Astrocyte (in vitro differentiated cells and primary cell): ENCODE results near the gene ASPRV1. TPM values are rescaled to one million over a fixed set of nuclear protein-coding genes. Genes with fewer than 3 reads are reported as not detected.

Experiments
- DNase-seq: peaks from one replicate; pipeline ENCODE4 v3.0.0-alpha.2; 2010; ENCODE audit warnings: low read depth
- FAIRE-seq: peaks from 2 replicates; lab custom pipeline; 2011; peaks lifted over from hg19 to GRCh38; lab: Jason Lieb, UNC
- H2AFZ ChIP-seq: 2 replicates; pipeline ENCODE4 v1.6.0; 2012; ENCODE audit warnings: low read depth, low read length, inconsistent platforms
- H3K27ac ChIP-seq: 2 replicates; pipeline ENCODE4 v1.5.1; 2011; ENCODE audit warnings: low read depth, low read length, inconsistent platforms
- H3K27me3 ChIP-seq: 2 replicates; pipeline ENCODE4 v1.6.0; 2011; ENCODE audit warnings: low read length, inconsistent platforms; ENCODE audit not compliant: insufficient read depth
- H3K36me3 ChIP-seq: 2 replicates; pipeline ENCODE4 v1.5.1; 2011; ENCODE audit warnings: low read length, inconsistent platforms; ENCODE audit not compliant: insufficient read depth
- H3K4me1 ChIP-seq: 2 replicates; pipeline ENCODE4 v1.5.1; 2011; ENCODE audit warnings: low read length, inconsistent platforms; ENCODE audit not compliant: insufficient read depth
- H3K4me2 ChIP-seq: 2 replicates; pipeline ENCODE4 v1.6.0; 2012; ENCODE audit warnings: low read length, inconsistent platforms
- H3K4me3 ChIP-seq: 2 replicates; pipeline ENCODE4 v1.5.1; 2011; ENCODE audit warnings: low read depth, mild to moderate bottlenecking, low read length, inconsistent platforms; ENCODE audit not compliant: insufficient read depth
- H3K79me2 ChIP-seq: 2 replicates; pipeline ENCODE4 v1.6.0; 2012; ENCODE audit warnings: mild to moderate bottlenecking, low read length, inconsistent platforms; ENCODE audit not compliant: insufficient read depth
- H3K9ac ChIP-seq: 2 replicates; pipeline ENCODE4 v1.6.0; 2012; ENCODE audit warnings: mild to moderate bottlenecking, low read length, inconsistent platforms
- H3K9me3 ChIP-seq: 2 replicates; pipeline ENCODE4 v1.5.1; 2012; ENCODE audit warnings: low read depth, mild to moderate bottlenecking, low read length, inconsistent platforms; ENCODE audit not compliant: insufficient read depth
- H4K20me1 ChIP-seq: 2 replicates; pipeline ENCODE4 v1.6.0; 2012; ENCODE audit warnings: low read length, inconsistent platforms; ENCODE audit not compliant: insufficient read depth
- H3K27ac Mint-ChIP-seq: one replicate; pipeline ENCODE4 v1.8.0; 2021; ENCODE audit warnings: mild to moderate bottlenecking, mixed read lengths; ENCODE audit not compliant: unreplicated experiment
- H3K27me3 Mint-ChIP-seq: one replicate; pipeline ENCODE4 v1.8.0; 2021; ENCODE audit warnings: low read depth, mixed read lengths; ENCODE audit not compliant: unreplicated experiment
- H3K36me3 Mint-ChIP-seq: one replicate; pipeline ENCODE4 v1.8.0; 2021; ENCODE audit warnings: low read depth, mixed read lengths; ENCODE audit not compliant: unreplicated experiment
- H3K4me1 Mint-ChIP-seq: one replicate; pipeline ENCODE4 v1.8.0; 2021; ENCODE audit warnings: low read depth, mixed read lengths; ENCODE audit not compliant: unreplicated experiment
- H3K4me3 Mint-ChIP-seq: one replicate; pipeline ENCODE4 v1.8.0; 2021; ENCODE audit warnings: mild to moderate bottlenecking, moderate library complexity, mixed read lengths; ENCODE audit not compliant: unreplicated experiment
- H3K9me3 Mint-ChIP-seq: one replicate; pipeline ENCODE4 v1.8.0; 2021; ENCODE audit warnings: mild to moderate bottlenecking, mixed read lengths; ENCODE audit not compliant: unreplicated experiment
- EZH2 ChIP-seq: IDR thresholded peaks from 2 replicates; pipeline ENCODE4 v1.6.1; 2012; ENCODE audit warnings: mild to moderate bottlenecking, low read length, inconsistent platforms; ENCODE audit not compliant: insufficient read depth
- total RNA-seq: library from RNA; stranded (reverse); gene quantifications from 2 replicates; pipeline ENCODE4 v1.2.1, GENCODE V29; 2021
- TF ChIP-seq, protein P1 (sequence below): IDR thresholded peaks from 2 replicates; pipeline ENCODE4 v1.5.1; 2011; ENCODE audit warnings: low read depth, mild to moderate bottlenecking, inconsistent platforms, low read length, moderate library complexity; ENCODE audit not compliant: insufficient read depth

Gene ASPRV1
- total RNA-seq, 1 donor from 2014 or later: 0.23 TPM

DNA sequence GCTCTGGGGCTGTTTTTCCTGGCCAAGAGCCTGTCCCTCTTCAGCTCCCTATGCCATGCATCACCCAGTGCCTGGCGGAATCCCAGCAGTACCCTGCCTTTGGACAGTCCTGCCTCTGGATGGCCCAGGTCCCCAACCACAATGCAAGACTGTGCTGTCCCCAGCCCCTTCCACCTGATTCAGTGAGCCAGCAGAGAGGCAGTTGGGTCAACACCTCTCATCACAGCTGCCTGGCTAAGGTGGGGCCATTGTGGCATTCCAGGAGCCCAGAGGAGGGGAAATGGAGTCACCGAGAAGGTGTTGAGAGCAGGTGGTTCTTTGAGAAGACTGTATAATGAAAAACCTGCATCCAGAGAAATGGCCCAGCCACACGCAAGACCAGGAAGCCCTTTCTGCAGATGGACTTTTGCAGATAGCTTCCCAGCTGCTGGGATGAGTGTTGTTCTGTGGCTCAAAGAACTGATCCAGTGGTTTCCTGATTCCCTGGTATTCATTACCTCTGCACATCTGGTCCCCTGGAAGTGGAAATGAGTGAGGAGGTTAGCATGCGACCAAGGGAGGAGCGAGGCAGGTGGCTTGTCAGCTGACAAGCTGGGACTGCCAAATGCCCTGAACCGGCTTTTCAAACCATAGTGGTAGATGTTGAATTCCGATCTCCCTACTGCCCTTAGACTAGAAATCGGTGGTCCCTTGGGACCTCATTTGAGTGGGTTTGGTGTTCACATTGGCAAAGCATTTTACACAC lies 1.7 kb upstream of the ASPRV1 start:
- Histone ChIP-seq H3K4me2 (no peak overlapping the region), H3K4me1 (no peaks in the 10 kb centered on the region), H3K27me3 (no peaks in the 10 kb centered on the region), H3K79me2 (no peaks in the 10 kb centered on the region), H2AFZ (no peak overlapping the region), H3K4me3 (no peak overlapping the region), H4K20me1 (no peaks in the 10 kb centered on the region), H3K36me3 (no peaks in the 10 kb centered on the region), H3K9me3 (no peaks in the 10 kb centered on the region), H3K9ac (no peak overlapping the region), H3K27ac (no peak overlapping the region)
- Mint-ChIP-seq H3K4me3 (no peak overlapping the region), H3K36me3 (no peaks in the 10 kb centered on the region), H3K27me3 (peaks cover 22% of the 10 kb centered on the region), H3K27ac (no peak overlapping the region), H3K9me3 (no peaks in the 10 kb centered on the region), H3K4me1 (no peaks in the 10 kb centered on the region)
- FAIRE-seq (no peak), DNase-seq (no peak)
- TF ChIP-seq EZH2: no peak
- TF ChIP-seq, protein P1, sequence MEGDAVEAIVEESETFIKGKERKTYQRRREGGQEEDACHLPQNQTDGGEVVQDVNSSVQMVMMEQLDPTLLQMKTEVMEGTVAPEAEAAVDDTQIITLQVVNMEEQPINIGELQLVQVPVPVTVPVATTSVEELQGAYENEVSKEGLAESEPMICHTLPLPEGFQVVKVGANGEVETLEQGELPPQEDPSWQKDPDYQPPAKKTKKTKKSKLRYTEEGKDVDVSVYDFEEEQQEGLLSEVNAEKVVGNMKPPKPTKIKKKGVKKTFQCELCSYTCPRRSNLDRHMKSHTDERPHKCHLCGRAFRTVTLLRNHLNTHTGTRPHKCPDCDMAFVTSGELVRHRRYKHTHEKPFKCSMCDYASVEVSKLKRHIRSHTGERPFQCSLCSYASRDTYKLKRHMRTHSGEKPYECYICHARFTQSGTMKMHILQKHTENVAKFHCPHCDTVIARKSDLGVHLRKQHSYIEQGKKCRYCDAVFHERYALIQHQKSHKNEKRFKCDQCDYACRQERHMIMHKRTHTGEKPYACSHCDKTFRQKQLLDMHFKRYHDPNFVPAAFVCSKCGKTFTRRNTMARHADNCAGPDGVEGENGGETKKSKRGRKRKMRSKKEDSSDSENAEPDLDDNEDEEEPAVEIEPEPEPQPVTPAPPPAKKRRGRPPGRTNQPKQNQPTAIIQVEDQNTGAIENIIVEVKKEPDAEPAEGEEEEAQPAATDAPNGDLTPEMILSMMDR: no peak

DNA sequence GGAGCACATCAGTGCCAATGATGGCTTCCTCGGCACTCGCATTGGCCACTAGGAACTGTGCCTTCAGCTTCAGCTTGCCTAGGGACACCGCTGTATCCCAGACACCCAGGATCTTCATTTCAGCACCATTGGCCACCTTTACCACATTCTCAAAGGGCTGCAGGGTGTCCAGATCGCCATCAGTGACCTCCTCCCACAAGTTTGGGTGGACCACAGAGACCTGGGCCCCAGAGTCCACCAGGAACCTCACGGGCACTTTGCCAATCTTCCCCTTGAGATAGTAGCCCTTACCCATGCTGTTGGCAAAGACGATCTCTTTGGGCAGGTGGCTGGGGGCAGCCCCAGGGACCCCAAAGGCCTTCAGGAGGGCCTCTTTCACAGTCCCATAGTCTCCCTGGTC lies 610 bp downstream of the ASPRV1 start:
- Histone ChIP-seq H2AFZ (no peak overlapping the region), H3K27me3 (peaks cover 6% of the 10 kb centered on the region), H3K9me3 (no peaks in the 10 kb centered on the region), H3K4me2 (no peak overlapping the region), H3K79me2 (no peaks in the 10 kb centered on the region), H3K36me3 (no peaks in the 10 kb centered on the region), H3K27ac (no peak overlapping the region), H3K4me3 (no peak overlapping the region), H3K9ac (no peak overlapping the region), H3K4me1 (no peaks in the 10 kb centered on the region), H4K20me1 (no peaks in the 10 kb centered on the region)
- no peak overlapping the region for H3K4me3 Mint-ChIP-seq
- H3K9me3 Mint-ChIP-seq: peaks cover 4% of the 10 kb centered on the region
- H3K4me1 Mint-ChIP-seq: no peaks in the 10 kb centered on the region
- no peak for TF ChIP-seq EZH2
- TF ChIP-seq, protein P1: no peak
- peaks cover 41% of the 10 kb centered on the region for H3K27me3 Mint-ChIP-seq
- no peak overlapping the region for H3K27ac Mint-ChIP-seq
- no peak for DNase-seq
- H3K36me3 Mint-ChIP-seq: no peaks in the 10 kb centered on the region
- FAIRE-seq: no peak

DNA sequence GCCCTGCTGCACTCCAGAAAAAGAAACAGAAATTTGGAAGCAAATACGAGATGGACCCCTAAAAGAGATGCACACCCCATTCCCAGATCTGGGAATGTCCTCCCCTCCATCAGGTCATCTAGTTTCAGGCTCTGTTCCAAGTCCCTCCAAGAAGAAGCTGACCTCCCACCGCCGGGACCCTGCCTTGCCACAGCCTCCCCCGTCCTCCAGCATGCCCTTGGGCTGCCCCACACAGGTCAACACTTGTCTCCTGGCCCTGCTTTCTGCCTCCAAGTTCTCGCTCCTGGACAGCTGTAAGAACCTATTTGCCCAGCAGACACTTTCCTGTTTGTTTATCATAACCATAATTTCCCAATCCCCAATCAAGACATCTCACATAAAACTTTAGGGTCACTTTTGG lies 2.0 kb downstream of the ASPRV1 start:
- DNase-seq: no peak
- no peaks in the 10 kb centered on the region for H3K36me3 Mint-ChIP-seq

More for the DNA sequence above, 2.0 kb downstream of the ASPRV1 start:
- no peak overlapping the region for H3K9ac ChIP-seq
- no peaks in the 10 kb centered on the region for H3K4me1 Mint-ChIP-seq
- no peak overlapping the region for H3K4me3 ChIP-seq
- peaks cover 50% of the 10 kb centered on the region for H3K27me3 Mint-ChIP-seq
- TF ChIP-seq, protein P1: no peak
- no peak for TF ChIP-seq EZH2
- H3K4me1 ChIP-seq: no peaks in the 10 kb centered on the region
- H3K36me3 ChIP-seq: no peaks in the 10 kb centered on the region
- peaks cover 9% of the 10 kb centered on the region for H3K27me3 ChIP-seq
- no peak overlapping the region for H2AFZ ChIP-seq
- H3K9me3 ChIP-seq: no peaks in the 10 kb centered on the region
- H3K4me3 Mint-ChIP-seq: no peak overlapping the region
- H3K79me2 ChIP-seq: no peaks in the 10 kb centered on the region
- peaks cover 4% of the 10 kb centered on the region for H3K9me3 Mint-ChIP-seq
- no peak for FAIRE-seq
- no peaks in the 10 kb centered on the region for H4K20me1 ChIP-seq
- H3K27ac Mint-ChIP-seq: no peak overlapping the region
- H3K27ac ChIP-seq: no peak overlapping the region
- H3K4me2 ChIP-seq: no peak overlapping the region
